HG03095 (cell line): Measurements from ENCODE around the gene TCP11L1.
A peak's percentile ranks its signal among the peaks of the same experiment; 100 is the strongest.
"Not testable (repeated sequence)": the region's sequence is repeated elsewhere in the genome, so short reads cannot be mapped to it uniquely, and the experiment has no call there.

ENCODE experiments used
- ATAC-seq: cut with Tn5 transposase; IDR thresholded peaks from one replicate; pipeline ENCODE4 v1.9.1; 2021; ENCODE audit warnings: moderate library complexity; ENCODE audit not compliant: unreplicated experiment

Gene TCP11L1

DNA sequence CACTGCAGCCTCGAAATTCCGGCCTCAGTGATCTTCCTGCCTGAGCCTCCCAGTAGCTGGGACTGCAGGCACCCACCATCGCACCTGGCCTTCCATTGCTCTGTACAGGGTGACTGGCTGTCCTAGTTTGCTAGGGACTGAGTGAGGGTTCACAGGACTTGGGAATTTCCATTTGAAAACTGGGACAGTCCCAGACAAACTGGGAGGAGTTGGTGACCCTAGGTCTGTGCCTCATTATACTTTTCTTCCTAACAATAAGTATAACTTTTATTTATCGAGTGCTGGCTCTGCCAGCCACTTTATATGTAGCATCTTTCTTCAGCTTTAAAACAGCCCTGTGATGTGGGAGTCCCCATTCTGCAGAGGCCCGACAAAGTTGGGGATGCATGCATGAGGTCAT, 25.5 kb downstream of the TCP11L1 start:
- no peak for ATAC-seq

DNA sequence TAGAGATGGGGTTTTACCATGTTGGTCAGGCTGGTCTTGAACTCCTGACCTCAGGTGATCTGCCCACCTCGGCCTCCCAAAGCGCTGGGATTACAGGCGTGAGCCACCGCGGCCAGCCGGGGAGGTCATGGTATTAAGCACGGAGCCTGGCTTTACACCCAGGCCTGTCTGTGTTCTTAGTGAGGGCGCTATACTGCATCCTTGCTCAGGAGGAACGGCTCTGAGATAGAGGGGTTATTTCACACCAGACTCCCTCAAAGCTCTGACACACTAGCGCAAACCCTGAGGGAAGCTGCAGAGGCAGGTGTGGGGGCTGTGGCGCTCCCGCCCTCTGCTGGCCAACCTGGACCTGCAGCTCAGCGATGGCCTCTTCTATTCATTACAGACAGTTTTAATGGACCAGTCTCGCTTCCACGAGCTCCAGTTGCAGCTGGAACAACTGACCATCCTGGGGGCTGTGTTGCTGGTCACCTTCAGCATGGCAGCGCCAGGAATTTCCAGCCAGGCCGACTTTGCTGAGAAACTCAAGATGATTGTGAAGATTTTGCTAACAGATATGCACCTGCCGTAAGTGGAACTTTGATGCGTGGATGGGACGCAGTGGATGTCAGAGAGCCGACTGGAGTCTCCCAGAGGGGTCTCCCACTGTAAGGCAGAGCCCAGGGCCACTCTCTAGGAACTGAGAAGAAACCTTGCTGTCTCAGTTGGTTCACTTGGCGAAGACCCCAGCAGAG, 26.2 kb downstream of the TCP11L1 start:
- ATAC-seq = peak; percentile 50

DNA sequence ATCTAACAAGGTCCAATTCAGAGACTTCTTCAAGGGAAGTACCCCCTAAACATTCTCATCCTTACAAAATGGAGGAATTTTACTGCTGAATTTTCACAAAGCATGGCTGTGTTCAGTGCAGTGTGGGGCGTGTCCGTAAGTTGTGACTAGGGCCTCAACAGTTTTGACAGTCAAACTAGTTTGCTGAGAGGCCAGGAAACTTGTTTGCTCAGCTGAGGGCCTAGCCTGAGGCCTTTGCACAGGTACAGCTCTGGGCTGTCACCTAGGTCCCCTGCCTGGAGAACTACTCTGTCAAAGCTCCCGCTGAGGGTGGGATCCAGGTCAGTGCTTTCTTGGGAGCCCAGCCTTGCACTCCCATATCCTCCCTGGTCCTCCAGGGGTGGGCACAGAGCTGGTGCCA, 27.9 kb downstream of the TCP11L1 start:
- ATAC-seq = no peak

DNA sequence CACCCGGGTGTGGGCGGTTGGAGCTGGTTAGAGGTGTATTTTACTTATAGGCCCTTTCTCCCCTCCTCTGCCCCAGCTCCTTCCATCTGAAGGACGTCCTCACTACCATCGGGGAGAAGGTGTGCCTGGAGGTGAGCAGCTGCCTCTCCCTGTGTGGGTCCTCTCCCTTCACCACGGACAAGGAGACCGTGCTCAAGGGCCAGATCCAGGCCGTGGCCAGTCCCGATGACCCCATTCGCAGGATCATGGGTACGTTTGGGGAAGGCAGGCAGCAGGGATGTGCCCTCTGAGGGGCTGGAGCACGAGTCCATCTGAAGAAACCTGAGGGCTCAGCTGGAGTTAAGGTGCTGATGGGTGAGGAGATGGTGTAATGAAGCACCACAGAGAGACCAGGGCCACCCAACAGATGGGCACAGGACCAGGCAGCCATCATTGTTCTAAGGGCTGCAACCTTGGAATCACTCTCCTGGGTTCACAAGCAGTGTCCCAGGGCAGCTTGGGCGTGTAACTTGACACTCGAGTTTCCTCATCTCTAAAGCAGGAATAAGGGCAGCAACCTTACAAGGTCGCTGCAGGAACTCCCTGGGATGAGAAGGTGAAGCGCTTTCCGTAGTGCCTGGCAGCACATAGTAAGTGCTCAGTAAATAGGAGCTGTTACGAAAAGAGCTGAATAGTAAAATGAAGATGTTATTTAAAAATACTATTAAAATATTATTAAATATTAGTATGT, 29.4 kb downstream of the TCP11L1 start:
- no peak for ATAC-seq

DNA sequence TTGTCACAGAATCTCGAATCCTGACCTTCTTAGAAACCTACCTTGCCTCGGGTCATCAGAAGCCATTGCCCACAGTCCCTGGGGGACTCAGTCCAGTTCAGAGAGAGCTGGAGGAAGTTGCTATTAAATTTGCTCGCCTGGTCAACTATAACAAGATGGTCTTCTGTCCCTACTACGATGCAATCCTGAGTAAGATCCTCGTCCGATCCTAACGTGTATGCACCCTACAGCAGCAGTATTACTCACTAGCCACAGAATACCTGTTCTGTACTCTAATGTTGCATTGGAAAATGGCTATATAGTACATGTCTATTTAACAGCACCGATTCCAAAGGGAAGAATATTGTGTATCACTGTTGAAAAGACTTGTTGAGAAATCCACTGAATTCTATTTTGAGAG, 33.1 kb downstream of the TCP11L1 start:
- no peak for ATAC-seq

DNA sequence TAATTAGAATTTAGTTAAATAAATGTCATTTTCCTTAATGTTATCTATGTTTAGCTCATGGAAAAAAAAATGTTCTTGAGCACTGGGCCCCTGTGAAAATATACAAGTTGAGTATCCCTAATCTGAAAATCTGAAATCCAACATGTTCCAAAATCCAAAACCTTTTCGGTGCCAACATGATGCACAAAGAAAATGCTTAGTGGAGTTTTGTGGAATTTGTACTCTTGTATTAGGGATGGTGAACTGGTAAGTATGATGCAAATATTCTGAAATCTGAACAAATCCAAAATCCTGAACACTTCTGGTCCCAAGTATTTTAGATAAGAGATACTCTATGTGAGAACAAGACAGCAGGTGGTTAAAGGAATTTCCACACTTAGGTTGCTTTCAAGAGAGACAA, 44.5 kb downstream of the TCP11L1 start:
- ATAC-seq = no peak

DNA sequence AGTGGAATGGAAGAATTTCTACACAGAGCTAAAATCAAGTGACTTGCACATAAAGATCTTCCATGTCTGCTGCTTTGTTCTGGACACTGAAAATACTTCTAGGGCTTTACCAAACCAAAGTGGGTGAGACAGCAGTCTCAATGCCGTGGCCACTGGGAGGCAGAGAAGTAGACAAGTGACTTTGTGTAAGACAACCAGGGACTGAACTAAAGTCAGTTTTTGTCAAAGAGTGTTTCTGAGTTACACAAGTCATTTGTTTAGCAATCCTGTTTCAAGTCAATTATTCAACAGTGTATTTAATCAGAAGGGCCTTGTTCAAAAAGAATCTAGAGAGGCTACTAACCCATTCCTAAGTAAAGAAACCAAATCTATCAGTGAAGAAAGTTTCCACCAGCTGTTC, 46.6 kb downstream of the TCP11L1 start:
- ATAC-seq = no peak

DNA sequence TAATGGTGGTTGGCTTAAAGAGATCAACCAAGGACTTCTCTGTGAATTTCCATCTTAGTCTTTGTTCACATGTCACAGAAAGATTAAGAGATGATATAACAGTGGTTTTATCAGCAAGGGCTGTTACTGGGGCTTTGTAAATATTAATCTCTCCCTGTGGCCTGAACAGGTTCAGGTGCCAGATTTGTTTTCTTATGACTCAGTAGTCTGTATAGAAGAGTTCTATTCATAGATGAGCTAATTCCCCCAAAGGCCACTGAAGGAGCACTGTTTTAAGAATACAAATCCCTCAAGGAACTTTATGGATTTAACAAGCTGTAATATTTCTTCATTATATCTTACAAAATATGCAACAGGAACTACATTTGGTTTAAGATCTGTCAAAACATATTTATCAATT, 50.4 kb downstream of the TCP11L1 start:
- no peak for ATAC-seq

DNA sequence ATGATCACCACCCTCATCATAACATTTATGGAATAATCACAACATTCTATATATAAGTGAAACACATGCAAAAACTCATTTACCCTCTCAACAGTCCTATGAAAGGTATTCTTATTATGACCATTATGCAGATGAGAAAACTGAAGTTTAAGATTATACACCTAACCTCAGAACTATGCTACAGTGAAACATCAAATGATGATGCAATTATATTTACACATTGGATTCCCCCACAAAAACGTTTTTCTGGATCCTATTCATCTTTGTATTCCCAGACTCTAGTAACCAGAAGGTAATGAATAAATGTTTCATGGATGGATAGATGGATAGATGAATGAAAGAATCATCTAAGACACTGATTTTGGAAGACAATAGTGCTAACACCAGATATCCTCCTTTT, 54.8 kb downstream of the TCP11L1 start:
- no peak for ATAC-seq

DNA sequence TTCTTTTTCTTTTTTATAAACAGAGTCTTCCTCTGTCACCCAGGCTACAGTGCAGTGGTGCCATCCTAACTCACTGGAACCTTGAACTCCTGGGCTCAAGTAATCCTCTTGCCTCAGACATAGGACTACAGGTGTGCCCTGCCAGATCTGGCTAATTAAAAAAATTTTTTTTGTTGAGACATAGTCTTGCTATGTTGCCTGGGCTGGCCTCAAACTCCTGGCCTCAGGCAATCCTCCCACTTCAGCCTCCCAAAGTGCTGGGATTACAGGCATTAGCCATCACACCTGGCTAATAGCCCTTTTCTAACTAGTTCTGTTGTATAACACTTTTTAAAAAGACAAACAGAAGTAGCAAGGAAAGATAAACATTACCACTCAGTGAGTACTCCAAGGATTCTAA, 64.5 kb downstream of the TCP11L1 start:
- no peak for ATAC-seq

DNA sequence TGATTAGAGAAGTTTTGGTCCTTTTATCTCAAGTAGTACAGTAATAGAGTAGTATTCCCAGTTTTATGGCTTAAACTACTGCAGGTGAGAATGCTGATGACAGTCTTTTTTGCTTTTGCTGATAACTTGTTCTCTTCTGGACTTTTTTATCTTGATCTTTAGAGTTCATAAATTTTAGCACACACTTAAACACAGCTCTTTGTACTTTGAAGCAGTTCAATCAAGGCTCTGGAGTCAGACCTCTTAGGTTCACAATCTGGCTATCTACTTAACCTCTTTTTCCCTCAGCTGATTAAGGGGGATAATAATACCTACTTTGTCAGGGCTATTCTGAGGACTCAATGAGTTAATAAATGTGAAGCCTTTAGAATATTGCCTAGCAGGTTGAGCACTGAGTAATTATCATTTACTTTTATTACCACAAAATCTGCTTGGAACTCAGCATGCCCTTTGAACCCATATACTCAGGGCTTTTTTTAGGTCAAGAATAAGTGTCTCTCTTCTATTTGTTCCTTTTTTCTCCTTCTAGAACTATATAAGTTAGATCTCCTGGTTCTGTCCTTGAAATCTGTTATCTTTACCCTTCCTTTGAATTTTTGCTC, 70.0 kb downstream of the TCP11L1 start:
- ATAC-seq = no peak

DNA sequence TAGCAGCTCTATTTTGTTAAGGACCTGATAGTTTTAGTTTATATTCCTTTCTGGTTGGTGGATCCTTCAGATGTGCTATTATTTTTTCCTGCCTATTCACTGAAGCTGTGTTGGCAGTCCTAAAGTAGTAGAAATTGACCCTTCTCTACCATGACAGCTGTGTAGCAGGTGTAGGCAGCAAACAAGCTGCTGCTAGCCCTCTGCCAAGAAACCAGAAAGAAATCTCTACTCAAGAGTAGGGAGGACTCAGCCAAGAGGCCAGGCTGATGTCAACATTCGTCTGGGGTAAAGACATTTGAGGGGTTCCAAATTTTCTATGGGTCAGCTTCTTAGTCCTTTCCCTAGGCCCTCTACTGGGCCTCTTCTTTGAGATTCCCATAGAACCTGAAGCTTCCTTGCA, 70.7 kb downstream of the TCP11L1 start:
- no peak for ATAC-seq

DNA sequence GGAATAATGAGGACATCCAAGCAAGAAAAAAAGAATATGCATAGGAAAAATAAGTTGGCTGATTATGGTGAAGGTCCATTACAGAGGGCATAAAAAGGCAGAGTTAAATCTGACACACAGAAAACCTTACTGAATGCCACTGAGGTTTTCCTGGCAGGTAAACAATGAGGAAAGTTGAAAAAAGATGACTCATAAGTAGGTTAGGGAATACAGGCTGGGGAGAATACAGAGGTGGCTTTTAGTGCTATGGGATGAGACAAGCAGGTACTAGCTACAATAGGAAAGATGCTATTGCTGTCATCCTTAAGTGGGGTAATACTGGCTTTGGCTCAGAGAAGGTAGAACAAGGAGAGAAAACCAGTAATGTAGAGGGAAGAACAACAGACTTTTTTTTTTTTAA, 77.2 kb downstream of the TCP11L1 start:
- ATAC-seq = no peak

DNA sequence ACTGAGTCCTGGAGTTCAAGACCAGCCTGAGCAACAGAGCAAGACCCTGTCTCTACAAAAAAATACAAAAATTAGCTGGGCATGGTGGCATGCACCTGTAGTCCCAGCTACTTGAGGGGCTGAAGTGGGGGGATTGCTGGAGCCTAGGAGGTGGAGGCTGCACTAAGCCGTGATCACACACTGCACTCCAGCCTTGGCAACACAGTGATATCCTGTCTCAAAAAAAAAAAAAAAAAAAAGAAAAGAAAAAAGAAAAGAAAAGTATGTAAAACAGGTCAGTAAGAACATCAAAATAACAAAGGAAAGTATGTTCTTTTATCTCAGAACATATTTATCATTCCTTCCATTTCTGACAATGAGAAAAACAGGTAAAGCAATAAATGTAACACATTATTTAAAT, 83.3 kb downstream of the TCP11L1 start:
- not testable (repeated sequence) for ATAC-seq
